ENCODE results near the gene MESP1.

The MESP1 gene

GRCh38 chr15:89723031-89723430 is 28.0 kb downstream of the MESP1 start:
- no peak for DNase-seq (ENCODE audit: low read depth)

GRCh38 chr15:89714775-89715174 is 36.3 kb downstream of the MESP1 start:
- no peak for DNase-seq (ENCODE audit: low read depth)

- no peak for DNase-seq (ENCODE audit: low read depth)
Observed at GRCh38 chr15:89707577-89707976, 43.5 kb downstream of the MESP1 start.

GRCh38 chr15:89704411-89704810 is 46.6 kb downstream of the MESP1 start:
- no peak for DNase-seq (ENCODE audit: low read depth)
